Mucosa of rectum (tissue), 2 donors: ENCODE results near the gene RPS26.

Experiments used
- H3K27ac ChIP-seq, 2 donors: one replicate each; pipeline ENCODE4 v1.7.0; 2013; ENCODE audit warnings: inconsistent platforms in 2 of 2, low read depth in 2 of 2, low read length in 2 of 2
- H3K27me3 ChIP-seq, 2 donors: one replicate each; pipeline ENCODE4 v1.7.0; 2013; ENCODE audit warnings: low read length in 2 of 2; ENCODE audit not compliant: control insufficient read depth in 2 of 2, insufficient read depth in 2 of 2
- H3K36me3 ChIP-seq, 2 donors: one replicate each; pipeline ENCODE4 v1.7.0; 2013; ENCODE audit warnings: low read length in 2 of 2; ENCODE audit not compliant: control insufficient read depth in 2 of 2, insufficient read depth in 2 of 2
- H3K4me1 ChIP-seq, 2 donors: one replicate each; pipeline ENCODE4 v1.7.0; 2013; ENCODE audit warnings: low read length in 2 of 2, mild to moderate bottlenecking in 1 of 2; ENCODE audit not compliant: control insufficient read depth in 2 of 2, insufficient read depth in 2 of 2
- H3K4me3 ChIP-seq, 2 donors: one replicate each; pipeline ENCODE4 v1.7.0; 2013; ENCODE audit warnings: low read length in 2 of 2
- H3K9ac ChIP-seq, 2 donors: one replicate each; pipeline ENCODE4 v1.7.0; 2013; ENCODE audit warnings: low read length in 2 of 2, low read depth in 1 of 2, mild to moderate bottlenecking in 1 of 2
- H3K9me3 ChIP-seq, 2 donors: one replicate each; pipeline ENCODE4 v1.7.0; 2013; ENCODE audit warnings: low read length in 2 of 2; ENCODE audit not compliant: control insufficient read depth in 2 of 2
- donor health status: healthy.
- donor health status: Normal muscosa, but diverticular disease.

The RPS26 gene

GRCh38 chr12:56020423-56021184 is 21.1 kb upstream of the RPS26 start, which contains the start of gene IKZF4:
Gene IKZF4 (plus strand): TSS chr12:56021043. CDS start chr12:56021494, 451 bp downstream.
- Histone ChIP-seq H3K27ac (peak within 1 kb of the TSS; percentile 0 to 53), H3K27me3 (no peaks in the 10 kb centered on the region), H3K9ac (peak within 1 kb of the TSS in 1 of 2 donors; percentile 10), H3K36me3 (peaks cover 0 to 5% of the 10 kb centered on the region in 2 donors), H3K4me3 (peak within 1 kb of the TSS; percentile 5 to 51), H3K9me3 (no peaks in the 10 kb centered on the region), H3K4me1 (no peaks in the 10 kb centered on the region)

- H3K4me1 ChIP-seq: no peaks in the 10 kb centered on the region
- peak overlapping the region in 1 of 2 donors; percentile 34 for H3K4me3 ChIP-seq
- H3K9ac ChIP-seq: peak overlapping the region in 1 of 2 donors; percentile 10
- no peaks in the 10 kb centered on the region for H3K9me3 ChIP-seq
- H3K36me3 ChIP-seq: peaks cover 0 to 5% of the 10 kb centered on the region in 2 donors
- H3K27me3 ChIP-seq: no peaks in the 10 kb centered on the region
- H3K27ac ChIP-seq: peak overlapping the region in 1 of 2 donors; percentile 53
Measured at GRCh38 chr12:56021889-56022497, 19.7 kb upstream of the RPS26 start.

GRCh38 chr12:56028511-56029165 is 13.1 kb upstream of the RPS26 start:
- no peak overlapping the region for H3K9ac ChIP-seq
- peaks cover 8 to 19% of the 10 kb centered on the region in 2 donors for H3K36me3 ChIP-seq
- no peak overlapping the region for H3K27ac ChIP-seq

GRCh38 chr12:56029166-56029519 is 12.6 kb upstream of the RPS26 start:
- H3K36me3 ChIP-seq: peaks cover 8 to 19% of the 10 kb centered on the region in 2 donors
- H3K27ac ChIP-seq: no peak overlapping the region
- no peaks in the 10 kb centered on the region for H3K9me3 ChIP-seq

More at GRCh38 chr12:56028511-56029165, 13.1 kb upstream of the RPS26 start:
- no peaks in the 10 kb centered on the region for H3K27me3 ChIP-seq
- no peaks in the 10 kb centered on the region for H3K9me3 ChIP-seq
- H3K4me1 ChIP-seq: peaks cover 0 to 3% of the 10 kb centered on the region in 2 donors
- no peak overlapping the region for H3K4me3 ChIP-seq

GRCh38 chr12:56029666-56030293 is 11.9 kb upstream of the RPS26 start:
- Histone ChIP-seq H3K27me3 (no peaks in the 10 kb centered on the region), H3K27ac (no peak overlapping the region), H3K4me3 (no peak overlapping the region), H3K4me1 (peaks cover 0 to 3% of the 10 kb centered on the region in 2 donors), H3K9ac (no peak overlapping the region), H3K36me3 (peaks cover 3 to 19% of the 10 kb centered on the region in 2 donors), H3K9me3 (no peaks in the 10 kb centered on the region)

More at GRCh38 chr12:56029166-56029519, 12.6 kb upstream of the RPS26 start:
- H3K4me3 ChIP-seq: no peak overlapping the region
- H3K27me3 ChIP-seq: no peaks in the 10 kb centered on the region
- peaks cover 0 to 3% of the 10 kb centered on the region in 2 donors for H3K4me1 ChIP-seq
- H3K9ac ChIP-seq: no peak overlapping the region

- Histone ChIP-seq H3K27me3 (no peaks in the 10 kb centered on the region), H3K27ac (no peak overlapping the region), H3K4me3 (no peak overlapping the region), H3K9me3 (no peaks in the 10 kb centered on the region), H3K36me3 (peaks cover 6 to 26% of the 10 kb centered on the region in 2 donors), H3K9ac (no peak overlapping the region), H3K4me1 (peaks cover 0 to 3% of the 10 kb centered on the region in 2 donors)
Measured at GRCh38 chr12:56031987-56032386, 9.7 kb upstream of the RPS26 start.

- Histone ChIP-seq H3K4me1 (no peaks in the 10 kb centered on the region), H3K27ac (no peak overlapping the region), H3K9ac (no peak overlapping the region), H3K9me3 (no peaks in the 10 kb centered on the region), H3K4me3 (no peak overlapping the region), H3K27me3 (no peaks in the 10 kb centered on the region), H3K36me3 (peaks cover 6 to 19% of the 10 kb centered on the region in 2 donors)
Measured at GRCh38 chr12:56034586-56035332, 7.0 kb upstream of the RPS26 start.

GRCh38 chr12:56037161-56037560 is 4.6 kb upstream of the RPS26 start:
- Histone ChIP-seq H3K4me1 (peaks cover 5 to 6% of the 10 kb centered on the region in 2 donors), H3K27me3 (no peaks in the 10 kb centered on the region), H3K4me3 (no peak overlapping the region), H3K27ac (no peak overlapping the region), H3K9me3 (no peaks in the 10 kb centered on the region), H3K9ac (no peak overlapping the region), H3K36me3 (peaks cover 6 to 18% of the 10 kb centered on the region in 2 donors)

- H3K9ac ChIP-seq: no peak overlapping the region
- H3K4me1 ChIP-seq: peaks cover 12 to 13% of the 10 kb centered on the region in 2 donors
- H3K4me3 ChIP-seq: no peak overlapping the region
- H3K27me3 ChIP-seq: no peaks in the 10 kb centered on the region
- peaks cover 3 to 9% of the 10 kb centered on the region in 2 donors for H3K36me3 ChIP-seq
- H3K9me3 ChIP-seq: no peaks in the 10 kb centered on the region
- H3K27ac ChIP-seq: no peak overlapping the region
Measured at GRCh38 chr12:56038022-56038655, 3.6 kb upstream of the RPS26 start.
